PFSK-1 (cell line): ENCODE measurements around the gene NOBOX.

ENCODE experiments used
- SIN3A ChIP-seq: IDR thresholded peaks from 2 replicates; pipeline ENCODE4 v1.6.1; 2012; ENCODE audit warnings: mild to moderate bottlenecking, low read length, moderate library complexity, borderline replicate concordance; ENCODE audit not compliant: insufficient read depth
- TAF1 ChIP-seq: IDR thresholded peaks from 2 replicates; pipeline ENCODE4 v1.6.1; 2012; ENCODE audit warnings: low read length, control low read depth, borderline replicate concordance; ENCODE audit not compliant: insufficient read depth

- TF ChIP-seq TAF1 (no peak), SIN3A (no peak)
Observed at GRCh38 chr7:144384555-144385245, 18.8 kb downstream of the NOBOX start.
